ENCODE data around the gene EFS.

The EFS gene

DNA sequence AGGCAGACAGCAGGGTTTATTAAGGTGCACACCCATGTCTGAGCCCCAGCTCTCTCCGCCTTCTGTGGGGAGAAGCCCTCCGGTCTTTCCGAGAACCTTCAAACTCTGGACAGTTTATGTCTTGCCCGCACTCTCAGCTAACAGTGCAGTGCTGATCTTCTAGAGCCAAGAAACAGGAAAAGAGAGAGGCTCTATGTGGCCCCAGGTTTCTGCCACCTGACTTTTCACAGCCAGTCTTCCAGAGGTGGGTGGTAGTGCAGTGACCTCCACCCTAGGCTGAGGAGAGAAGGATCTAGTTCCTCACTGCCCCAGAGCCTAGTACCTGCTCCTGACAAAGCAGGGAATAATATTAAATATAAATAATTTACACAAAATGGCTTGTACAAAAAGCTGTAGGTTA, 8.3 kb downstream of the EFS start:
- no peak for DNase-seq (ENCODE audit: low read depth in 1 of 2, low spot score in 1 of 2)
- in situ Hi-C loops (cut with HindIII; ENCODE audit: low pct_unique_long_range_greater_than_20kb, low sequenced_read_pairs), result no loop called here
- no peak for TF ChIP-seq JUND (IDR thresholded peaks at IDR 0.05; ENCODE audit: low read depth)

DNA sequence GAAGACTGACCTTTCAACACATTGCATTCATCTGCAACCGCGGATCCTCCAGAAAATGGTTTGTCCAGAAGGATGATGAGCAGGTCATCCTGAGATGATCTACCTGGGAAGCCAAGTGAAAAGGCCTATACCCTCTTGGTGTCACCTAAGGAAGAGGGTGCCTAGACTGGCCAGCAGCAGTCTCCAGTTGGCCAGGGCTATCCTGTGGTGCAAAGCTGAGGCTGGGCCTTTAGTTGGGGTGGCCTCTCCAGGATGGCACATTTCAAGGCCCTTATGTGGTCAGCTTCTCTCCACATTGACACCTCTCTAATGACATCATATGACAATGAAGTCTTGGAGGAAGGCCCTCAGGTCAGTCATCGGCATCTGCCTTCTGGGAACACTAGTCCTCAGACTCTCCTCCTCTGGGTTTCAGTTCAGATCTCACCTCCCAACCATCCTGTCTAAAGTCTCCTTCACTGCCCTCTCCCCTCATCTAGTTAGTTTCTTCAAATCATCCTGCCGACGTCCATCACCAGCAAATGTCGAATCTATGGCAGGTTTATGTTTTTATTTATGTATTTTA, 9.0 kb downstream of the EFS start:
- in situ Hi-C loops (cut with HindIII; ENCODE audit: low pct_unique_long_range_greater_than_20kb, low sequenced_read_pairs), result no loop called here
- no peak for DNase-seq (ENCODE audit: low read depth in 1 of 2, low spot score in 1 of 2)
- no peak for TF ChIP-seq JUND (IDR thresholded peaks at IDR 0.05; ENCODE audit: low read depth)

DNA sequence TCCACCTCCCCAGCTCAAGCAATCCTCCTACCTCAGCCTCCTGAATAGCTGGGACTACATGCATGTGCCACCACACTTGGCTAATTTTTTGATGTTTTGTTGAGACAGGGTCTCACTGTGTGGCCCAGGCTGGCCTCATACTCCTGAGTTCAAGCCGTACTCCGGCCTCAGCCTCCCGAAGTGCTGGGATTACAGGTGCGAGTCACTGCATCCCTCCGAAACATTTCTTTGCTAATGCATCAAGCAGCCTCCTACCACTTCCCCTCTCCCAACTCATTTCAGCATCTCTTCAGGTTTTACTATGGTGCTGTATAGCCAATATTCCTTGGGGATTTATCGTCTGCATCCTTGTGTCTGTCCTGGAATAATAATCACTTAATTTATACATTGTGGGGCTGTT, 10.0 kb downstream of the EFS start:
- TF ChIP-seq JUND (IDR thresholded peaks at IDR 0.05; ENCODE audit: low read depth), result no peak
- in situ Hi-C loops (cut with HindIII; ENCODE audit: low pct_unique_long_range_greater_than_20kb, low sequenced_read_pairs), result no loop called here
- DNase-seq (ENCODE audit: low read depth in 1 of 2, low spot score in 1 of 2), result no peak

DNA sequence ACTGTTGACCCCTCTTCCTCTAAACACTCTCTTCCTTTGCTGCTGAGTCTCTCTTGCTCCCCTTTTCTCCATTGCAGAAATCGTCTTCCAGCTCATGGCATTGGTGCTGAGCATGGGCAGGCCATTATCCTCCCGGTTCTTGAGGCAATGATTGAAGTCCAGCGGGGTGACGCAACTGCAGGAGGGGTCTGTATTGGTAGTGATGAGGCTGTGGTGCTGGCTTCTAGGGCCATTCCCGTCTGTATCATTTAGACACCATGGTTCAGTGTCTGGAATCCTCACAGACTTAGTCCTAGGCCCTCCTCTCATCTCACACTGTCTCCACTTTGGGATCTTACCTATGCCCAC, 11.6 kb downstream of the EFS start:
- in situ Hi-C loops (cut with HindIII; ENCODE audit: low pct_unique_long_range_greater_than_20kb, low sequenced_read_pairs), result no loop called here
- no peak for DNase-seq (ENCODE audit: low read depth in 1 of 2, low spot score in 1 of 2)
- TF ChIP-seq JUND (IDR thresholded peaks at IDR 0.05; ENCODE audit: low read depth), result no peak

DNA sequence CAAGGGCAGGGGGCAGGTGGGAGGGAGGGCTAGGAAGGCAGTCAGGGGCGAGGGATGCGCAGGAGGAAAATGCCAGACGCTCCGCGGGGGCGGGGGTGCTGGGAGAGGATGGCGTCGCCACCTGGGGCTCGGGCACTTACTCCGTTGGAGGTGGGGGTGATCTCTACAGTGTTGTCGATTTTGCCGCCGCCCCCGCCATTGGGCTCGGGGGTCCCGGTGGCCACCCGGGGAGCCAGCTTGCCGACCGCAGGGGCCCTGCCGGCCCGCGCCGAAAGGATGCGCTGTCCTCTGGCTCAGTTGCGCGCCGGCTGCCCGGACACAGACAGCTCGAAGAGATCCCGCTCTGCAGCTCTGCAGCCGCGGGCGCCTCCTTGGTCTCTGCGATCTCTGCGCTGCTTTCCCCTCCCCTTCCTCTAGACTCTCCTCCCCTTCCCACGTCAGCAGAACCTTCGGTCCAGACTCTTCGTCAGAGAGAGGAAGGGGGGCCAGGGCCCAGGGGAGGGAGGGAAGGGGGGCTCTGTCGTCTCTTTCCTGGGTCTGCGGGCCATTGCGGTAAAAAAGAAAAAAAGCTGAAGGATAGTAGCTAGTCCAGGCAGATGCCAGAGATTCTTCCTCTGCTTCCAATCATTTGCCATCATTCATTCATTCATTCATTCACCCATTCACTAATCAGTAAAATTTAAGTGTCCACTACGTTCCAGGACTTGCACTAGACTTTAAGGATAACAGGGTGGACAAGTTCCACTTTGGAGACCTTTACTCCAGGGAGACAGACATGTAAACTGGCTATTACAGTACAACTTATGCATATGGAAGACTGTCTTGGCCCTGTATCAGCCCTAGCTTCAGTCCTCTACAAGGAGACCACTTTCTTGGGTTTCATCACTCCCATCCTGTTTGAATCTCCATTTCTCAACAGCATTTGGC, 12.2 kb downstream of the EFS start, which contains the start of gene SLC22A17:
TSS of gene SLC22A17 (minus strand) at position 382 of the 927 bp plus-strand sequence.
- in situ Hi-C loops (cut with HindIII; ENCODE audit: low pct_unique_long_range_greater_than_20kb, low sequenced_read_pairs), result no loop called here
- peak; percentile 78 to 84 for DNase-seq (ENCODE audit: low read depth in 1 of 2, low spot score in 1 of 2)
- no peak for TF ChIP-seq JUND (IDR thresholded peaks at IDR 0.05; ENCODE audit: low read depth)

DNA sequence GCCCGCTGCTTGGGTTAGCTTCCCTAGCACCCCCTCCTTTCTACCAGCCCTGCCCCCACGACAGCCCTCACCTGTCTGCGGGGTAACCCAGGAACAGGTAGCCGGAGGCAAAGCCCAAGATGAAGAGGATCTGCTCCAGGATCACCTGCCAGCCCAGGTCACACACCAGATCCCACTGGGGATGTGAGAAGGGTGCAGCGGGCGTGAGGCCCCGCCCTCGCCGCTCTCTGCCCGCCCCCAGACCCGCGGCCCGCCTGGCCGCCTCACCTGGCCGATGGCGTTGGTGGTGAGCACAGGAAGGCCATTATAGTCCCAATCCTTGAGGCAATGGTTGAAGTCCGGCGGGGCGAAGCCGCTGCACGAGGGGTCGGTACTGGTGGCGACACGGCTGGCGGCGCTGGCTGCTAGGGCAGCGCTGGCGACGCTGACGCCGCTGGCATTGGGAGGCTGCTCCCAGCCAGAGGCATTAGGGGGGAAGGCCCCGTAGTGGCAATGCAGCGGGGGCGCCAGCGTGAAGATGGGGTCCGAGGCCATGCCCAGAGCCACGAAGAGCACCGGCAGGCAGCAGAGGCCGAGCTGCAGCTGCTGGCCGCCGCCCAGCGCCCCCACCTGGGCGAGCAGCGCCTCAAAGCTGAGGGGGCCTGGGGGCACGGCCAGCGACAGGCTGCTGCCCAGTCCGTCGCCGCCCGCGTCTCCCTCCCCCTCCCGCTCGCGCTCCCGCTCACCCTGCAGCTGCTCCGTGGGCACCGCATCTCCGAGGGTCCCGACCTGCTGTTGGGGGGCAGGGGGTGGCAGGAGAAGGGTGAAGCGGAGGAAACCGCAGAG, 13.1 kb downstream of the EFS start:
- in situ Hi-C loops (cut with HindIII; ENCODE audit: low pct_unique_long_range_greater_than_20kb, low sequenced_read_pairs), result no loop called here
- TF ChIP-seq JUND (IDR thresholded peaks at IDR 0.05; ENCODE audit: low read depth), result no peak
- DNase-seq (ENCODE audit: low read depth in 1 of 2, low spot score in 1 of 2), result no peak

DNA sequence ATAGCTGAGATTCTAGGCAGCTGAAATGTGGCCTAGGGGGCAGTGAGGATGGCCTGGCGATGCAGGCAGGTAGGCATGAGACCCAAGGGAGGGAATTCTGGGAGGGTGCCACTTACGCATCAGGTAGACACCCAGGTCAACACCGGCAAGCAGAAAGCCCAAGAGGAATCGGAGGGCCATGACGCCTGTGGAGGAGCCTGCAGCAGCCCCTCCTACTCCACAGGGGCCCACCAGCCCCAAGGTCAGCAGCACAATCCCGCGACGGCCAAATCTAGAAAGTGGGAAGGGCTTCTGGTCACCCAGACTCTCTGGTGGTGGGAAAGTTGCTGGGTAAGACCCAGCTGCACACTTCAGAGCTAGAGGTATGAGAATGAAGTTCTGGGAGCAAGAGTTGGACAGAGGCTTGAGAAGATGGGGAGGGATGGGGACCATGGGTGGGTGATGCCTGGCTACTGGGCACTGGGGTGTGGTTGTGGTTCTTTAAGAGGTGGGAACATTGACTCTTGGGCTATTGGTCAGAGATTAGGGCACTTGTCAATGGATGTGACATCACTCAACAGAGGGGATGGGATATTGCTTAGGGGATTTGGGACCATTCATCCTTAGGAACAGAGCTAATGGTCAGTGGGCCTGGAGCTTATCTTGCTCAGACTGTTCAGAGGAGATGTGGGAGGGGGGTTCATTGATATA, 15.7 kb downstream of the EFS start:
- TF ChIP-seq JUND (IDR thresholded peaks at IDR 0.05; ENCODE audit: low read depth), result no peak
- DNase-seq (ENCODE audit: low read depth in 1 of 2, low spot score in 1 of 2), result no peak
- in situ Hi-C loops (cut with HindIII; ENCODE audit: low pct_unique_long_range_greater_than_20kb, low sequenced_read_pairs), result no loop called here

DNA sequence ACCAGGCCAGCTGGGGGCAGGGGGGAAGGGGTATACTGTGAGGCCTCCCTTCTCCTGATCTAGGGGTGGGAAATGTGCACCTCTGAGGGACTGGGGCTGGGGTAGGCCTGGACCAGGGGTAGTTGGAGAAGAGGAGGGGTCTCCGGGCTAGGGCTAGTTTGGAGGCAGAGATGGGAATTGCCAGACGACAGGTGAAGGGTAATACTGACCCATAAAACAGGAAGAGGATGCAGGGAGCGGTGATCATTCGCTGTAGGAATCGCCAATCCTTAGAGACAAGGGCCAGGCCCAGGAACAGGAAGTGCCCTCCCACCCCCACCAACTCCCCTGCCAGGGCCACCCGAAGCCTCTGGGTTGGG, 16.7 kb downstream of the EFS start:
- no peak for DNase-seq (ENCODE audit: low read depth in 1 of 2, low spot score in 1 of 2)
- TF ChIP-seq JUND (IDR thresholded peaks at IDR 0.05; ENCODE audit: low read depth), result no peak
- in situ Hi-C loops (cut with HindIII; ENCODE audit: low pct_unique_long_range_greater_than_20kb, low sequenced_read_pairs), result no loop called here

DNA sequence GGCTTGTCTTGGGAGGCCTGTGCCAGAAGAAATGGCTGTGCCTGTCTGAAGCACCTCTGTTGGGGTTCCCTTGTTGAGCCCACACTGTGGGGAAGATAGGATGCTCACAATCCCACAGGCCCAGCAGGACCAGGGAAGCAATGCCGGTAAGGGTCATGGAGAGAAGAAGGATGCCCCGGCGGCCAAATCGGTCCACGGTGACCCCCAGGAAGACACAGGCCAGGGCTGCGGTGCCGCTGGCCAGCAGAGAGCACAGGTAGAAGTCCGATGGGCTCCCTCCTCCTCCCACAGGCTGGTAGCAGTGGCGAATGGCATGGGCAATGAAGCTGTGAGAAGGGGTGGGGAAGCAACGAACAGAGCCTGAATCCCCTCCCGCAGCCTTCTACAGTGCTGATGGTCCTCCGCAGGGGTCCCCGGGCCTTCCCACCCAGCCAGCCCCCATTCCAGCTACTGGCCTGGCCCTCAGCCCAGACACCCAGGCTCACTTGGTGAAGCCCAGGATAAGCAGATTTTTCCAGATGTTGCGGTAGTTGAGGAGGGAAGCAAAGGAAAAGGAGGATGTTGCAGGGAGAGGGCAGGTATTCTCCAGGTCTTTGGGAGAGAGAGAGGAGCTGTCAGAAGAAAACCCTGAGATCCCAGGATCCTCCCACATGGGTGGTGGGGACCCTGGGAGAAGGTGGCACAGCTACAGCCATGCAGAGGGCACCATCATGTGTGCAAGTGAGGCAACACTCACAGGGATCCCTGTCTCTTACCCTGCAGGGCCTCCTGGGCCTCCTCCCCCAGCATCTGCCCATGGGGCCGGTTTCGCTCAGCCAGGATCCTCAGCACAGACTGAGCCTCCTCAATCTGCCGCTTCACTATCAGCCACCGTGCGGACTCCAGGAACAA, 17.3 kb downstream of the EFS start:
- DNase-seq (ENCODE audit: low read depth in 1 of 2, low spot score in 1 of 2), result no peak
- no peak for TF ChIP-seq JUND (IDR thresholded peaks at IDR 0.05; ENCODE audit: low read depth)
- in situ Hi-C loops (cut with HindIII; ENCODE audit: low pct_unique_long_range_greater_than_20kb, low sequenced_read_pairs), result no loop called here

DNA sequence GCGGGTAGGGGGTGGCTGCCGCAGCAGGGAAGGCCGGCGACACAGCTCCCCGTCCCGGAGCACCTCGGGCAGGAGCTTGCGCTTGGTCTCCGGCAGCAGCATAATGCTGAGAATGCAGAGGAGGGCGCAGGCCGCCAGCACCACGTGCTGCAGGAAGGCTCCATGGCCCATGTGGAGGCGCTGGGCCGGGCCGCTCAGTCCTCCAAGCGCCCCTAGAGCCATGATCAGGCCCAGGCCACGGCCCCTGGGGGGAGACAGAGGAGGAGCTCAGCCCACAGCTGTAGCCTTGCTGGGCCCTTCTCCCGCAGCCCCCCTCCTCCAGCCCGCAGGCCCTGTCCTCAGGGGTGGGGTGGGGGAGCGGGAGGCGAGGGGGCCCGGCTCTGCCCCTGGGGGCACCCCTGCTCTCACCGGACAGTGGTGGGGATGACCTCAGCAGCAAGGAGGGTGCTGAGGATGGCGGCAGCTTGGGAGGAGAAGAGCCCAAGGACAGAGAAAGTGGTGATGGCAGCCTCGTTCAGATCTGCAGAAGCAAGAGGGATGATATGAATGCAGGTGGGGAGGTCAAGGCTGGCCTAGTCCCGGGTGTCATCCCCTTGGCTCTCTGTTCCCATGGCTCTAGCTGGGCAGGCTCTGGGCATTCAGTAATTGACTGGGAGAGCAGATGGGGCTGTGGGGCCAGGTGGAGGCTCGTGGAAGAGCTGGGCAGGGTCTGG, 18.1 kb downstream of the EFS start:
- DNase-seq (ENCODE audit: low read depth in 1 of 2, low spot score in 1 of 2), result no peak
- no peak for TF ChIP-seq JUND (IDR thresholded peaks at IDR 0.05; ENCODE audit: low read depth)
- in situ Hi-C loops (cut with HindIII; ENCODE audit: low pct_unique_long_range_greater_than_20kb, low sequenced_read_pairs), result no loop called here
